ENCODE results near the gene ARHGDIA. TPM values are rescaled to one million over a fixed set of nuclear protein-coding genes. Genes with fewer than 3 reads are reported as not detected.
A peak's percentile ranks its signal among the peaks of the same experiment; 100 is the strongest.

The ARHGDIA gene
- total RNA-seq, 1 donor from 2014 or later: 158 TPM

GRCh38 chr17:81833160-81833920 lies 37.8 kb downstream of the ARHGDIA start, which contains the start of gene MCRIP1:
MCRIP1 (minus strand) TSS chr17:81833291; CDS start chr17:81824506, 8,785 bp downstream.
- intact Hi-C loops (cut with DNase I): loop anchor here (2.0 to 5.0 kb wide), 2 partner anchors 27 to 39 kb away; partner anchors contain the start of genes ARHGDIA and P4HB

GRCh38 chr17:81832608-81833159 lies 38.5 kb downstream of the ARHGDIA start:
- intact Hi-C loops (cut with DNase I): loop anchor here (2.0 to 5.0 kb wide), 2 partner anchors 28 to 40 kb away; partner anchors contain the start of genes ARHGDIA and P4HB
- DNase-seq (ENCODE audit: low spot score): peak; percentile 82

More at GRCh38 chr17:81833160-81833920, 37.8 kb downstream of the ARHGDIA start, which contains the start of gene MCRIP1:
- DNase-seq (ENCODE audit: low spot score): peak; percentile 95

- intact Hi-C loops (cut with DNase I): loop anchor here (2.0 to 5.0 kb wide), 2 partner anchors 29 to 40 kb away; partner anchors contain the start of genes ARHGDIA and P4HB
- no peak for DNase-seq (ENCODE audit: low spot score)
Measured at GRCh38 chr17:81831957-81832607, 39.1 kb downstream of the ARHGDIA start.

- intact Hi-C loops (cut with DNase I): loop anchor here (5.0 kb wide), 1 partner anchor 41 kb away; the partner anchor contains the start of gene ARHGDIA
- DNase-seq (ENCODE audit: low spot score): no peak
Measured at GRCh38 chr17:81831563-81831956, 39.6 kb downstream of the ARHGDIA start.

- intact Hi-C loops (cut with DNase I): loop anchor here (5.0 kb wide), 1 partner anchor 42 kb away; the partner anchor contains the start of gene ARHGDIA
- no peak for DNase-seq (ENCODE audit: low spot score)
Measured at GRCh38 chr17:81829858-81830257, 41.3 kb downstream of the ARHGDIA start.

- intact Hi-C loops (cut with DNase I): no loop called here
- DNase-seq (ENCODE audit: low spot score): no peak
Measured at GRCh38 chr17:81828656-81829055, 42.5 kb downstream of the ARHGDIA start.

GRCh38 chr17:81825841-81826466 lies 45.2 kb downstream of the ARHGDIA start:
- no peak for DNase-seq (ENCODE audit: low spot score)
- intact Hi-C loops (cut with DNase I): no loop called here

- intact Hi-C loops (cut with DNase I): no loop called here
- no peak for DNase-seq (ENCODE audit: low spot score)
Measured at GRCh38 chr17:81824595-81824994, 46.5 kb downstream of the ARHGDIA start.

- intact Hi-C loops (cut with DNase I): no loop called here
- DNase-seq (ENCODE audit: low spot score): no peak
Measured at GRCh38 chr17:81823820-81824550, 47.2 kb downstream of the ARHGDIA start.

- DNase-seq (ENCODE audit: low spot score): no peak
- intact Hi-C loops (cut with DNase I): no loop called here
Measured at GRCh38 chr17:81822996-81823819, 47.9 kb downstream of the ARHGDIA start.

GRCh38 chr17:81822312-81822637 lies 48.9 kb downstream of the ARHGDIA start:
- intact Hi-C loops (cut with DNase I): no loop called here
- no peak for DNase-seq (ENCODE audit: low spot score)

- intact Hi-C loops (cut with DNase I): no loop called here
- peak; percentile 87 for DNase-seq (ENCODE audit: low spot score)
Measured at GRCh38 chr17:81821603-81822311, 49.4 kb downstream of the ARHGDIA start.

- intact Hi-C loops (cut with DNase I): no loop called here
- no peak for DNase-seq (ENCODE audit: low spot score)
Measured at GRCh38 chr17:81821147-81821546, 50.0 kb downstream of the ARHGDIA start.

GRCh38 chr17:81819708-81820107 lies 51.4 kb downstream of the ARHGDIA start:
- DNase-seq (ENCODE audit: low spot score): no peak
- intact Hi-C loops (cut with DNase I): no loop called here

GRCh38 chr17:81817758-81818147 lies 53.4 kb downstream of the ARHGDIA start:
- intact Hi-C loops (cut with DNase I): no loop called here
- DNase-seq (ENCODE audit: low spot score): no peak

Measured in cardiac septum (tissue), 1 donor.